Cerebellar cortex (tissue), 1 donor: ENCODE measurements around the gene KSR2.

ENCODE experiments used
- DNase-seq: peaks from one replicate; pipeline ENCODE4 v3.0.0-alpha.2; 2015; ENCODE audit warnings: low spot score

The KSR2 gene

GRCh38 chr12:117403586-117404139 lies 565.1 kb downstream of the KSR2 start:
- DNase-seq, result no peak
